Uterus (tissue), 4 donors: ENCODE measurements around the gene RPL10. TPM values are rescaled to one million over a fixed set of nuclear protein-coding genes. Genes with fewer than 3 reads are reported as not detected.
A peak's percentile ranks its signal among the peaks of the same experiment; 100 is the strongest.

ENCODE experiments used
- DNase-seq, 2 donors: peaks; one replicate each; pipeline ENCODE4 v3.0.0-alpha.2; 2019 to 2020
- H3K27ac ChIP-seq, 2 donors: fragments of 200-600 bp; sonication (generic); 1 replicate in 1 of 2; 2 replicates in 1 of 2; pipeline ENCODE4 v1.5.1; 2016 to 2018
- H3K27me3 ChIP-seq, 2 donors: fragments of 200-600 bp; sonication (generic); one replicate each; pipeline ENCODE4 v1.5.1; 2018 to 2019; ENCODE audit warnings: control low read depth in 1 of 2
- H3K36me3 ChIP-seq, 2 donors: fragments of 200-600 bp; sonication (generic); one replicate each; pipeline ENCODE4 v1.5.1; 2019; ENCODE audit warnings: control low read depth in 1 of 2
- H3K4me1 ChIP-seq, 2 donors: fragments of 200-600 bp; sonication (generic); one replicate each; pipeline ENCODE4 v1.5.1; 2018 to 2019; ENCODE audit warnings: control low read depth in 1 of 2
- H3K4me3 ChIP-seq, 2 donors: fragments of 200-600 bp; sonication (generic); 1 replicate in 1 of 2; 2 replicates in 1 of 2; pipeline ENCODE4 v1.5.1; 2018 to 2019; ENCODE audit warnings: mild to moderate bottlenecking in 1 of 2
- H3K9me3 ChIP-seq, 2 donors: fragments of 200-600 bp; sonication (generic); one replicate each; pipeline ENCODE4 v1.5.1; 2019; ENCODE audit warnings: control low read depth in 1 of 2
- POLR2A ChIP-seq, 2 donors: fragments of 450-650 bp; IDR thresholded peaks; one replicate each; pipeline ENCODE4 v1.6.1; 2016; ENCODE audit warnings: antibody characterized with exemption in 2 of 2, mild to moderate bottlenecking in 1 of 2, moderate library complexity in 1 of 2
- intact Hi-C: fragments of 100-400 bp; cut with DNase I; formaldehyde crosslinking; loops from one replicate; pipeline ENCODE4 v1.15.1; 2023; ENCODE audit warnings: low total_unique reads
- total RNA-seq, 4 donors: library from RNA; depleted of rRNA in 3 of 4; stranded (reverse); fragments of >200 nt in 3 of 4; gene quantifications; one replicate each; pipeline versions ENCODE4 v1.1.0 to v1.2.4, GENCODE V29; 2014 to 2023
- TF ChIP-seq, protein P1 (sequence below), 4 experiments: fragments of 200-600 bp in 2 of 4; fragments of 450-650 bp in 2 of 4; sonication (generic) in 2 of 4; IDR thresholded peaks; one replicate each; pipeline ENCODE4 v1.5.1; 2016 to 2019; ENCODE audit warnings: antibody characterized with exemption in 4 of 4, mild to moderate bottlenecking in 2 of 4, moderate library complexity in 1 of 4
- donor health status: DM: yes; HTN: yes; CAD: no.

RPL10 gene
- total RNA-seq, 4 donors from 2014 or later = 2,407 to 9,172 (median 4,014) TPM

DNA sequence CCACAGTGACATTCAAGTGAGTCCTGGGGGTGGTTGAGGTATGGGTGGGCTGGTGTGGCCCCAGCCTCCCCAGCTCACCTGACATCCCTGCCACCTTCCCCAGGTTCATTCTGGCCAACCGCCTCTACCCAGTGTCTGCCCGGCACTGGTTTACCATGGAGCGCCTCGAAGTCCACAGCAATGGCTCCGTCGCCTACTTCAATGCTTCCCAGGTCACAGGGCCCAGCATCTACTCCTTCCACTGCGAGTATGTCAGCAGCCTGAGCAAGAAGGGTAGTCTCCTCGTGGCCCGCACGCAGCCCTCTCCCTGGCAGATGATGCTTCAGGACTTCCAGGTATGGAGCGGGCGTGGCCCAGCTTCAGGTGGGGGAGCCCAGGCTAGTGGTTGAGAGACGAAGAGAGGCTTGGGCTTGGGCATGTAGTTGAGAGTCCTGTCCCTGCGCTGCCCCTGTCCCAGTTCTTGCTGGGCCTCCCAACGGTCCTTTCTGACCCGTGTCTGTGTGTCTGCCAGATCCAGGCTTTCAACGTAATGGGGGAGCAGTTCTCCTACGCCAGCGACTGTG, 37.1 kb downstream of the RPL10 start:
- H3K4me3 ChIP-seq = no peak overlapping the region
- H3K9me3 ChIP-seq = no peaks in the 10 kb centered on the region
- no peaks in the 10 kb centered on the region for H3K27me3 ChIP-seq
- H3K27ac ChIP-seq = no peak overlapping the region
- peaks cover 0 to 6% of the 10 kb centered on the region in 2 donors for H3K4me1 ChIP-seq
- no peak for TF ChIP-seq POLR2A (IDR thresholded peaks at IDR 0.05)
- TF ChIP-seq, protein P1, sequence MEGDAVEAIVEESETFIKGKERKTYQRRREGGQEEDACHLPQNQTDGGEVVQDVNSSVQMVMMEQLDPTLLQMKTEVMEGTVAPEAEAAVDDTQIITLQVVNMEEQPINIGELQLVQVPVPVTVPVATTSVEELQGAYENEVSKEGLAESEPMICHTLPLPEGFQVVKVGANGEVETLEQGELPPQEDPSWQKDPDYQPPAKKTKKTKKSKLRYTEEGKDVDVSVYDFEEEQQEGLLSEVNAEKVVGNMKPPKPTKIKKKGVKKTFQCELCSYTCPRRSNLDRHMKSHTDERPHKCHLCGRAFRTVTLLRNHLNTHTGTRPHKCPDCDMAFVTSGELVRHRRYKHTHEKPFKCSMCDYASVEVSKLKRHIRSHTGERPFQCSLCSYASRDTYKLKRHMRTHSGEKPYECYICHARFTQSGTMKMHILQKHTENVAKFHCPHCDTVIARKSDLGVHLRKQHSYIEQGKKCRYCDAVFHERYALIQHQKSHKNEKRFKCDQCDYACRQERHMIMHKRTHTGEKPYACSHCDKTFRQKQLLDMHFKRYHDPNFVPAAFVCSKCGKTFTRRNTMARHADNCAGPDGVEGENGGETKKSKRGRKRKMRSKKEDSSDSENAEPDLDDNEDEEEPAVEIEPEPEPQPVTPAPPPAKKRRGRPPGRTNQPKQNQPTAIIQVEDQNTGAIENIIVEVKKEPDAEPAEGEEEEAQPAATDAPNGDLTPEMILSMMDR (IDR thresholded peaks at IDR 0.05) = no peak
- H3K36me3 ChIP-seq = no peaks in the 10 kb centered on the region
- DNase-seq = peak in 1 of 2 donors; percentile 11
- intact Hi-C loops = no loop called here

DNA sequence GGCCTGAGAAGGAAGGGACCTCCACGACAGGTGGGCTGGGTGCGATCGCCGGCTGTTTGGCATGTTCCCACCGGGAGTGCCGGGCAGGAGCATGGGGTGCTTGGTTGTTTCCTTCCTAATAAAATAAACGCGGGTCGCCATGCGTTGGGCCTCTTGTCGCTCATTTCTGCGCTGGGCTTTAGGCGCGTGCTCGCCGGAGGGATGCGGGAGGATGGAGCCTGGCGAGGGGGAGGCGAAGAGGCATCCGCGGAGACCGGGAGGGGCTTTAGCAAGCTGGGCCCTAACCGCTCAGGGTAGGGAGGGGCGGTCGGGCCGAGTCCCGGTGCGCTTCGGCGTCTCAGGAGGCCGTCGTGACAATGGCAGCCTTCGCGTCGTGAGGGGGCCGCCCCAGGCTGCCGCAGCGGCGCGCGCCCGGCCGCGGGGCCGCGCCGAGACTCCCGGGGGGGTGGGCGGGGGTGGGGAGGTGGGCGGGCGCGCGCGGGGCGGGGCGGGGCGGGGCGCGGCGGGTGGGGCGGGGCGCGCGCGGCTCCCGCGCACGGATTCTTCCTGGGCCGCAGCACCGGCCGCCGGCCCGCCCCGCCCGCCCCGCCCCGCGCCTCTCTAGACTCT, 38.3 kb downstream of the RPL10 start:
- TF ChIP-seq, protein P1 (IDR thresholded peaks at IDR 0.05) = no peak
- TF ChIP-seq POLR2A (IDR thresholded peaks at IDR 0.05) = no peak
- Histone ChIP-seq H3K4me1 (peaks cover 0 to 6% of the 10 kb centered on the region in 2 donors), H3K4me3 (peak overlapping the region; percentile 45 to 82), H3K36me3 (no peaks in the 10 kb centered on the region), H3K9me3 (no peaks in the 10 kb centered on the region), H3K27ac (peak overlapping the region; percentile 89 to 96), H3K27me3 (no peaks in the 10 kb centered on the region)
- intact Hi-C loops = no loop called here
- DNase-seq = peak in 1 of 2 donors; percentile 45

GRCh38 chrX:154436983-154437752, 39.0 kb downstream of the RPL10 start, which contains the start of gene GDI1:
Gene GDI1, plus strand, starts transcription at chrX:154437154. Its CDS starts 101 bp downstream, at chrX:154437255.
- no peaks in the 10 kb centered on the region for H3K36me3 ChIP-seq
- peak in 1 of 2 donors; percentile 56 for DNase-seq
- H3K27ac ChIP-seq = peak within 1 kb of the TSS; percentile 89 to 96
- peak within 1 kb of the TSS; percentile 45 to 82 for H3K4me3 ChIP-seq
- intact Hi-C loops = no loop called here
- no peaks in the 10 kb centered on the region for H3K9me3 ChIP-seq
- H3K4me1 ChIP-seq = peaks cover 0 to 6% of the 10 kb centered on the region in 2 donors
- TF ChIP-seq, protein P1 (IDR thresholded peaks at IDR 0.05) = no peak
- TF ChIP-seq POLR2A (IDR thresholded peaks at IDR 0.05) = peak in 1 of 2 donors; percentile 63
- H3K27me3 ChIP-seq = no peaks in the 10 kb centered on the region

DNA sequence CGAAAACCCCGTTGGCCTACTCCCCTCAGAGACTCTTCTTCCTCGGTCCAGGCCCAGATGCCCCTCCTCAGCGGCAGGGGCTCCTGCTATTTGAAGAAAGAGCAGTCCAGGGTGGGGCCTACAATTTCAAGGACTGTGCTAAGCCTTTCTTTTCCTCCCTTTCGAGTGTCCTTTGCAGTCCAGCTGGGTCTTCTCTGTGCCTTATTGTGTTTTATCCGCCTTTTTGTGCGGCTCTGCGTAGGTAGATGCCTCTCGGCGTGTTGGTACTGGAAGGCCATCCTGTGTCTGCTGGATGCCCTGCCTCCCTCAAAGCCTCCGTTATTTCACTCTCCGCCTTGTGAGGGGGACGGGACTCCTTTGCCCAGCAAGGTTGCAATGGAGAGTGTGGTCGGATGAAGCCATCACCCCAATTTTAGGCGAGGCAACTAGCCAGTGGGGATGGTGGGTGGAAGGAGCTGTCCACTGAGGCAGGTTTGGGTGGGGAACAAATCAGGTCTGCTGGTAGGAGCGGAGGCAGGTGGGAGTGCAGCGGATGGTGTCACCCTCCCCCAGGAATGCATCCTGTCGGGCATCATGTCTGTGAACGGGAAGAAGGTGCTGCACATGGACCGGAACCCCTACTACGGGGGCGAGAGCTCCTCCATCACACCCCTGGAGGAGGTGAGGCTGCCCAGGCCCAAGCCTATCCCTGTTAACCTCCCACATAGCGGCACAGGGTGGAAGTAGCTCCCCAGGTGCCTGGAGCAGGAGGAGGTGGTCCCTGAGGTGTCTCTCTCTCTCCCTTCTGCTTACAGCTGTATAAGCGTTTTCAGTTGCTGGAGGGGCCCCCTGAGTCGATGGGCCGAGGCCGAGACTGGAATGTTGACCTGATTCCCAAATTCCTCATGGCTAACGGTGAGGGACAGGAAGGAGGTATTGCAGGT, 40.1 kb downstream of the RPL10 start:
- intact Hi-C loops = no loop called here
- H3K4me3 ChIP-seq = peak overlapping the region; percentile 45 to 82
- no peak for TF ChIP-seq POLR2A (IDR thresholded peaks at IDR 0.05)
- TF ChIP-seq, protein P1 (IDR thresholded peaks at IDR 0.05) = no peak
- no peaks in the 10 kb centered on the region for H3K36me3 ChIP-seq
- peak overlapping the region; percentile 89 to 96 for H3K27ac ChIP-seq
- no peaks in the 10 kb centered on the region for H3K27me3 ChIP-seq
- no peaks in the 10 kb centered on the region for H3K9me3 ChIP-seq
- H3K4me1 ChIP-seq = peaks cover 0 to 6% of the 10 kb centered on the region in 2 donors
- no peak for DNase-seq
